HG03060 (cell line): ENCODE data around the gene DNMT1.
A peak's percentile ranks its signal among the peaks of the same experiment; 100 is the strongest.

Experiments used
- ATAC-seq: cut with Tn5 transposase; IDR thresholded peaks from one replicate; pipeline ENCODE4 v1.9.1; 2021; ENCODE audit warnings: low read depth, moderate number of reproducible peaks; ENCODE audit not compliant: unreplicated experiment

Gene DNMT1

DNA sequence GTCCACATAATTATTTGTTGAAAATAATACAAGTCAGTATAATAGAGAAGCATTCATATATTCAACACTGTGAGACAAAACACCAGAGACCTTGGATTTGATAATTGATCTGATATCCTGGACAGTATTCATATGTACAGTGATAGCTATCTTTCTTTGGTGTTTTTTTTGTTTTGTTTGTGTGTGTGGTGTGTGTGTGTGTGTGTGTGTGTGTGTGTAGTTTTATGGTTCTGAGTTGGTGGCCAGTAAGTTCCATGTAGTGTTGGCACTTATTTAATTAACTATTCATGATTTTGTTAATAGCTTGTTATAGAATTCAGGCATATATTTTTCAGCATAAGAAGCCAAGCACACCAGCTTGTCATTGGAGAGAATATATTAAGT lies 90.6 kb downstream of the DNMT1 start:
- no peak for ATAC-seq

DNA sequence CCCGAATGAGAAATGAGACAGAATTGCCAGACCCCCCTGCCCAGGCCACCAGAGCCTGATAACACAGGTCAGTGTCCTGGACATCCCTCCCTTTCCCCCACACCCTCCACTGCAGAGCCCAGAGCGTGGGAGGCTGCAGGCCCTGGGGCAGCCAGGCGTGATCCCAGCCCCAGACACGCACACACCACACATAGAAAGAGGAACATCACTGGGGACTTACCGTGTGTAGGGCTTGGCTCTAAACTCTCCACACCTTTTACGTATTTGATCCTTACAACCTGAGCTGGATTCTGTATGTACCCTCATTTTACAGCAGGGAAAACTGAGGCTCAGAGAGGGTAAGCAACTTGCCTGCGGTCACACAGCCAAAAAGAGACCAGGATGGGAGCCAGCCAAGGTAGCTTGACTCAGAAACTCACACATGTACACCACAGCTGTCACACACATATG lies 91.9 kb downstream of the DNMT1 start:
- no peak for ATAC-seq

DNA sequence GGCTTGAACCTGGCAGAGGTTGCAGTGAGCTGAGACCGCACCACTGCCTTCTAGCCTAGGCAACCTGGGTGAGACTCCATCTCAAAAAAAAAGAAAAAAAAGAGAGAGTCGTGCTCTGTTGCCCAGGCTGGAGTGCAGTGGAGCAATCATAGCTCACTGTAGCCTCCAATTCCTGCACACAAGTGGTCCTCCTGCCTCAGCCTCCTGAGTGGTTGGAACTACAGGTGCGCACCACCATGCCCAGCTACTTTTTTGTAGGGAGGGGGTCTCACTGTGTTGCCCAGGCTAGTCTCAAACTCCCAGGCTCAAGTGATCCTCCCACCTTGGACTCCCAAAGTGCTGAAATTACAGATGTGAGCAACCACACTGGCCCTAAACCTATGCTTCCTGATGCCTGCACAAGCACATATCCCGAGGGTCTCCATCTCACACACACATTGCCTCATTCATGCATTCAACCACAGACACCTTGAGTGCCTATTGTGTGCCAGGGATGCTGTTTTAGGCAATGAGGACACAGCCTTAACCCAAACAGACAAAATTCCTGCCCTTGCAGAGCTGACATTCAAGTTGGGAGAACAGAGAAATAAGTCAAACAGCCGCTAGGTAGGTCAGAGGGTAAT lies 94.5 kb downstream of the DNMT1 start:
- ATAC-seq, result no peak

DNA sequence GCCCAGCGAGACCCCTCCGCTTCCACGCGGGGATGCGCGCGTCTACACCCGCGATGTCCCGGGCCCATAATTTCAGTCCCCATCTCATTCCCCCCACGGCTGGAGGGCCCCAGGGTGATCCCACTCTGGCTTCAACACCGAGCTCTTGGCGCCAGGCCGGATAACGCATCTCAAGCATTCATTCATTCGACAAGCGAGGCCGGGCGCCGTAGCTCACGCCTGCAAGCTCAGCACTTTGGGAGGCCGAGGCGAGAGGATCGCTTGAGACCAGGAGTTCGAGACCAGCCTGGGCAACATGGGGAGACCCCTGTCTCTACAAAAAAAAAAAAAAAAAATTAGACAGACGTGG lies 98.2 kb downstream of the DNMT1 start:
- ATAC-seq, result no peak

DNA sequence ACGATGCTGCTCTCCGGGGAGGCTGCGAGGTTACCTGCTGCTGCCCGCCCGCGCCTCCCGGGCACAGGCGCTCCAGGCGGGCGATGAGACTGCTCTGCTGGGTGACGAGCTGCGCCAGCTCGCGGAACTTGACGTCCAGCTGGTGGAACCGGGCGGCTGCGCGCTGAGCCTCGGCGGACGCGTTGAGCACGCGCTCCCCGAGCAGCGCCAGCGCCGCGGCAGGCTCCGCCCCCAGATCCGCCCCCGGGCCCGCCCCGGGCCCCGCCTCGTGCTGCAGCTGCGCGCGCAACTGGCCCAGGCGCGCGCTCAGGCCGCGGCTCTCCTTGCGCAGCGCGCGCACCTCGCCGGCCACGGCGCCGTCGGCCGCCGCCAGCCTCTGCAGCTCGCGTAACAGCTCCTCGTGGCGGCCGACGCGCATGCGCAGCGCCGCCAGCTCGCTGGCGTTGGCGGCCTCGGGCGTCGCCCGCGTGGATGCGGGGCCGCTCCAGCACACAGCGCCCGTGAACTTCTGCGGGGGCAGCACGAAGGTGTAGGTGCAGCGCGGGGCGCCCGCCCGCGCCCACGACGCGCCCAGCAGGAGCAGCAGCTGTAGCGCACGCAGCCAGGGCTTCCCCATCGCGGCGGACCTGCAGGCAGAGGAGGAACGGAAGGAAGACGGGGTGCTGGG lies 98.7 kb downstream of the DNMT1 start:
- peak; percentile 59 for ATAC-seq

DNA sequence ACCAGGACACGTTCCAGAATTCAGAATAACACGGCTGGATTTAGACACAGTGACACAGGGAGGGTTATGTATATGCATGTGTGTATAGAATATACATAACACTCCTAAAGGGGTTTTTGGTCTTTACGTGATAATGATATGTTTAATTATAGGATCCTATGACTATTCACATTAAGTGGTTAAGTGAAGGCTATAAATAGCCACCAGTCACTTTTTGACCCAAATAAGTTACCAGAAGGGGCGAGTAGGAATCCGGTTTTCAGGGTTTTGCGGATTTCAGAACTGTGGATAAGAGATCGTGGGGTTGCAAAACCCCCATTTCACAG lies 99.2 kb downstream of the DNMT1 start:
- no peak for ATAC-seq

DNA sequence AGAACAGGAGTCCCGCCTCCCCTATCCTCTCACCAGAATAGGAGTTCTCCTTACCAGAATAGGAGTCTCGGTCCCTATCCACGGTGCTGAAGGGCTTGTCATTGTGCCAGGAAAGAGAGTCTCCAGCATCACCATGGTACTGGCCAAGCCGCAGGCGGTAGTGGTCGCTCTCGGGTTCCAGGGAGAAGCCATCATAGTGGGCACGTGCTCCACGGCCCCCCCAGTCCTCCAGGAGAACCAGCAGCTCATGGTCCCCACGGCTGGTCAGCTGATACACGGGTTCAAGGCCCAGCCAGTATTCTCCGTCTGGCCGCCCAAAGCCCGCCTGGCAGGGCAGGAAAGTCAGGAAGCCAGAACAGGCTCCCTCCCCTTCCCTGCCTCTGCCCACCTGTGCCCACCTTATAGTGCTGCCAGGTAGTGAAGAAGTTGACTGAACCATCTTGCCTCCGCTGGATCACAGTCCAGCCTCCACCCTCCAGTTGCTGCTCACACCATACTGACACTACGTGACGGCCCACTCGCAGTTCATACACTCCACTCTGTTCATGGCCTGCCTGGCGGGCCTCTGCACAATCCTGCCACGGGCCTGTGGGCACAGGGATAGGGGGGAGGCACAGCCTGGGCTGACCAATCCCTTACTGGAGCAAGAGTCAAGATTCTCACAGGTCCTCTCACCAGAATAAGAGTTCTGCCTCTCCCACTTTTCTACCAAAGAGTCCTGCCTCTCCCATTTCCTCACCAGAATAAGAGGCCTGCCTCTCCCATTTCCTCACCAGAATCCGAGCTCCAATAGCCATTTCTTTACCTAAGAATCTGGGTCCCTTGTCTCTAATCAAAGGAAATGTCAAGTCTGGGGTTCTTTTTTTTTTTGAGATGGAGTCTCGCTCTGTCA lies 101.2 kb downstream of the DNMT1 start:
- no peak for ATAC-seq

DNA sequence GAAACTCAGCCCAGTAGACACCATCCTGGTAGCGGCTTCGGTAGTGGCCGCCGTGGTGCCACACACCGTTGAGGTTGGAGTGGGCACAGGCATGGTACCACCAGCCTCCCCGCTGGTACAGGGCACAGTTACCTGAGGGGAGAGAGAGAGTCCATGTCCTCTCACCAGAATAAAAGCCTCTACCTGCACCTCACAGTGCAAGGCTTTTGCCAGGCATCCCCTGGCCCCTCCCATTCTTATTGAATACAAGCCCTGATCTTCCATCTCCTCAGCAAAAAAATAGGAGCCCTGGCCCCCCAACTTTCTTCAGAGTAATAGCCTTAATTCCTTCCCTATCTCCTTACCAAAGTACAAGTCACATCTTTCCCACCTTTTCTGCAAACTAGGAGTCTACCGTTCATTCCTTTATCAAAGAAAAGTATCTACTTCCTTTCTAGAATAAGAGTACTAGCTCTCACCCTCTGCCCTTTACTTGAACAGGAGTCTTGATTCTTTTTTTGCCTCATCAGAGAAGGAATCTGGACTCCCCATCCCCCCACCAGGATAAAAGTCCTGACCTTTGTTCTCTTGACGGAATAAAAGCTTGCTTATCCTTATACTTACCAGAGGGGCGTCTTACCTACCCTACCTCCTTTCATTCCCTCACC lies 102.0 kb downstream of the DNMT1 start:
- no peak for ATAC-seq

DNA sequence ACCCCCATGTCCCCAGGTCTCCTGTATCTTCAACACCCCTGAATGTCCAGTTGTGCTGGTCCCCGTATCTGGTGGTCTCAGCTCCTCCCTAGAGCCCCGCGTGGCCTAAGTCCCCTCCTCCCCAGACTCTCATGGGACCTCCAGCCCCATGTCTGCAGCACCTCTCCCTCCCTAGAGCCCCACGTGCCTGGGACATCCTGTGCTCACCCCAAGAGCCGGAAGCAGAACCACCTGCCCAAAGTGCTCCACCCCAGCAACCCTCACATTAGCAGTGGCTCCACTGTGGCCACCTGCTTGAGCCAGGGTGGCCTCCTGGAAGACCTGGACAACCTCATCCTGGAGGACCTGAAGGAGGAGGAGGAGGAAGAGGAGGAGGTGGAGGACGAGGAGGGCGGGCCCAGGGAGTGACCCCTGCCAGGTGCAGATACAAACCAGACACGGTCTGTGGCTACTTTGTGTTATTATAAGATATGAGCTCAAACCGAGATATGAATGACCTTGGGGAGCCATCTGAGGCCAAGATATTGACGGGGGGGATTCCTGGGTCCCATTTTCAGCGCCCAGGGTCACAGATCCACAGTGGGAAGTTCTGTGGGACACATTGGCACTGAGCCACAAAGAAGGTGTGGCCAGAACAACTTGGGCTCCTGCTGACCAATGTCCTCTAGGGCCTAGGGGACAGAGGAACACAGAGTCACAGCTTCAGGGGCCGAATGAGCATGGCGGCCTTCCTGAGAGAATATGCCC lies 102.7 kb downstream of the DNMT1 start:
- ATAC-seq, result no peak

DNA sequence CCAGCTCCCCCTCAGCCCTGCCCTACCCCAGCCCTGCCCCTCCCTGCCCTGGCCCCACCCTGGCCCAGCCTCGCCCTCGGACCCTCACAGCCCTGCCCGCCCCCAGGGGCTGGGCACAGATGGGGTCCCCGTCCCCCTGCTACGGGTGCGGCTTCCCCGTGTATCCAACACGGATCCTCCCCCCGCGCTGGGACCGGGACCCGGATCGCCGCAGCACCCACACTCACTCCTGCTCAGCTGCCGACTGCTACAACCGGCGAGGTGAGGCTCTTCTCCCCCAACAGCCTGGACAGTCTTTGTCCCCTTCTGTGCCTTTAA lies 103.4 kb downstream of the DNMT1 start:
- no peak for ATAC-seq

DNA sequence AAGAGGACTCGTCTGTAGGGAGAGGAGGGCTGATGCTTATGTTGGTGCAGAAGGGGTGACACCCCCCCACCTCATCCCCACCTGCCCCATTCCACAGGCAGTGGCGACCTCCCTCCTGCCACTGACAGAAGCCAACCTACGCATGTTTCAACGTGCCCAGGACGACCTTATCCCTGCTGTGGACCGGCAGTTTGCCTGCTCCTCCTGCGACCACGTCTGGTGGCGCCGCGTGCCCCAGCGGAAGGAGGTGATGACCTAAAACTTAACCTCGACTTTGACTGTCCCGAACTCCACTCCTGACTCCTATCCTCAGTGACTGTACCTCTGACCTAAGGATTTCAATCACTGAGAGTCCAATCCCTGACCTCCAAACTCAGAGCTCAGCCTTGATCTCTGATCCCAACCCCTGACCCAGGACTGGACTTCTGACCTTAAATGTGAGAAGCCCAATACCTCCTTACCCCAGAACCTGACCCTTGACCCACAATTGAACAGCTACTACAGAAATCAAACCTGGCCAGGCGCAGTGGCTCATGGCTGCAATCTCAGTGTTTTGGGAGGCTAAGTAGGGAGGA lies 104.9 kb downstream of the DNMT1 start:
- ATAC-seq, result no peak

DNA sequence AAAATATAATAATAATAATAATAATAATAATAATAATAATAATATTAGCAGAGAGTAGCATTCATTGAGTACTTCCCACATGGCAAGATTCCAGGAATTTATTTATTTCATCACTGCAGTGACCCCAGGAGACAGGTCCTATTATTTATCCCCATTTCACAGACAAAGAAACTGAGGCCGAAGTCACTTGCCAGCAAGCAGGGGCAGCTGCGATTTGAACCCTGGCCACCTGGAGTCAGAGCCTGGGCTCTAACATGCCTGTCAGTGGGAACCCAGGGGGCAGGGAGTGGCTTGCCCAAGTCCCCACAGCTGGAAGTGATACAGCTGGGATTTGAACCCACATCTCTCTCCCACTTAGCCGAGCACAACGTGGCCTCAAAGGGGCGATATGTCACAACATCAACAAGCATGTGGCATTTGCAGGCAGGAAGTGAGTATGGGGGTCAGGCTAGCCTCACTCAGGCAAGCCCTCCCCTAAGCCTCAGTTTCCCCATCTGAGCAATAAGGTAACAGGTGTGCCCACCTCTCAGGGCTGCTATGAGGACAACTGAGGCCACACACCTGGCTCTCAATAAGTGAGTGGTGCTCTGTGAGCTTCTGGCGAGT lies 105.7 kb downstream of the DNMT1 start:
- no peak for ATAC-seq

DNA sequence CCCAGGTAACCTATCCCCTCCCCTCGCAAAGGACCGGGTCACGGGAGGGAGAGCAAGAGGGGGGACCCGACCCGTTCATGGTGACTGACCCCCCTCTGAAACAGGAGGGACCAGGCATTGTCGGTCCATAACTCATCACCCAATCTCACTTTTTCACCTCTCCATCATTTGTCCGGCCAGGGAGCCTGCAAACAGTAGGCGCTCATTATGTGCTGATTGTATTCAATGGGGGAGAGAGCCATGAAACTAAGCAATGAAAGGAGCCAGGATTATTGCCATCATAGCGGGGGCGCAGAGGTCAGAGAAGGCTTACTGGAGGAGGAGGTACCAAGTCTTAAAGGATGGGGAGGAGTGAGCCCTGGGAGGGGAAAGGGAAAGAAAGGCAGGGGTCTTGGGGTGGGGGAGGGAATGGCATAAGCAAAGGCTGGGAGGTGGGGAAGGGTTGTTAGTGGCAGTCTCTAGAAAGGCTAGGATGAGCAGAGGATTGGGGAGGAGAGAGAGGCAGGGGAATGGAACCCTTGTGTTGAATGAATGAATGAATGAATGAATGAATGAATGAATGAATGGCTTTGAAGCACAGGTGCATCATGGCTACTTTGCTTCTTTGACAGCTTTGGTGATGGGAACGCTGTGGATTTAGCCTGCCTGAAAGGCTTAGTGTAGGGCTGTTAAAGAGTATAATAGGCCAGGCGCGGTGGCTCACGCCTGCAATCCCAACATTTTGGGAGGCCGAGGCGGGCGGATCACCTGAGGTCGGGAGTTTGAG lies 107.3 kb downstream of the DNMT1 start:
- no peak for ATAC-seq

DNA sequence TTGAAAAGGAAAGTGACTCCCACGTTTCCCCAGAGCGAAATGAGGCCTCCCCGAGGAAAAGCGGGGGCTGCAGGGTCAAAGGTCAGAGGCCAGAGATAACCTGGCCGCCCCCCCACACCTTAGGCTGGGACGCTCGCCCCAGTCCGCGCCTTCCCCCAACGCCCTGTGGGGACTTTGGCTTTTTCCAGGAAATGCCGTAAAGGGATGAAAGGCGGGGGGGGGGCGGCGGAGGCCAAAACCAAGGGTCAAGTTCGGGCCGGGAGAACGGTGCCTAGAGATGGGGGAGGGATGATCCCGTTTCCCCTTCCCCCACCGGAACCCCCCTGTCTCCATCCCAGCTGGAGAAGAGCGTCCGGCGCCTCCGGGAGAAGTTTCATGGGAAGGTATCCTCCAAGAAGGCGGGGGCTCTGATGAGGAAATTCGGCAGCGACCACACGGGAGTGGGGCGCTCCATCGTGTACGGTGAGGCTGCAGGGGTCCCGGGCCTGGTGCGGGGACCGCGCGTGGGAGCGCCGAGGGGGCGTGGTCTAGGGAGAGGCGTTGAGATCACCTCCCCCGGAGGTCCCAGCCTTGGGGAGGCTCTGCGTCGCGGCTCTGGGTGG lies 108.1 kb downstream of the DNMT1 start:
- ATAC-seq, result no peak

DNA sequence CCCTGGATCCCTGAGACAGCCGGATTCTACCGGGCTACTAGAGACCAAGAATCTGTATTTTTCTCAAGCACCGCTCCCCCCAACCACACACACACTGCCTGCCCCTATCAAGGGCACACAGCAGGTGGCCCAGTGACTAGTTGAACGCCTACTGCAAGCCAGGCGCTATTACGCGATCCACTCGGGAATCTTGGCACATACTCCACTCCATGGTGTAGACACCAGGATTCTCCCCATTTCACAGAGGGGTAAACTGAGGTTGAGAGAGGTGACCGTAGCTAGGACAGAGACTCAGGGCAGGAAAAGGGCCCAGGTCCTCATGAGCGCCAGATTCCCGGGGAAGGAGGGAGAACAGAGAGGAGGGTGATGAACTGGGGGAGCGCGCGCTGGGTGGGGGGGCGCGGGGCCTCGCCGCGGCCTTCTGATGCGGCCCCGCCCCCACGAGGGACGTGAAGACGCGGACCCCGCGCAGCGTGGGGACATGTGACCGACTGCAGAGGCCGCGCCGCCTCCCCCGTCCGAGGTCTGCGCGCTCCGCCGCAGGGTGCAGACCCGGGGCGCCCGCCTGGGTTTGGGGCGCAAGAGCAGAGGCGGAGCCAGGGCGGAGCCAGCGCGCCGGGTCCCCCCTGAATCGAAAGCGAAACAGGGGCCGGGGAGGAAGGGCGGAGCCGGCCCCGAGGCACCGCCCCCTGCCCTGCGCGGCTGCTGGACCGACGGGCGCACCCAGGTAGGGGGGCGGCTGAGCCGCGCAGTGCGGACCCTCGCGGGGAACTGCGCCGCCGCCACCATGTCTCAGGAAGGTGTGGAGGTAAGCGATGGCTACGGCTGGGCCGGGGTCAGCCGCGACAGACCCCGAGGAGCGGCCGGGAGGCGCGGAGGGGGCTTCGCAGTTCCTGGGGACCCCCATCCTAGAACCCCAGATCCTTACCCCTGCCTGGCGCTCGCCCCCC lies 108.8 kb downstream of the DNMT1 start, which contains the start of gene SHFL:
Gene SHFL, plus strand, starts transcription at position 677 of the 950 bp plus-strand sequence. Its CDS starts 111 bp downstream, at position 788.
- no peak for ATAC-seq

DNA sequence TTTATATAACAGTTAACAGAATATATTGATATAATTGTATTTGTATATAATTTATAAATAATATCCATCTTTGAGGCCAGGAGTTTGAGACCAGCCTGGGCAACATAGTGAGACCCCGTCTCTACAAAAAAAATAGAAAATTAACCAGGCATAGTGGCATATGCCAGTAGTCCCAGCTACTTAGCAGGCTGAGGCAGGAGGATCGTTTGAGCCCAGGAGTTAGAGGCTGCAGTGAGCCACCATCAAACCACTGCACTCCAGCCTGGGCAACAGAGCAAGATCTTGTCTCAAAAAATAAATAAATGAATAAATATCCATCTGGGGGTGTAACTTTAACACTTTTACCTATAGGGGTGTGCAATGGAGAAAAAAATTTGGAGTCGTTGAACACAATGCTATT lies 110.0 kb downstream of the DNMT1 start:
- no peak for ATAC-seq

DNA sequence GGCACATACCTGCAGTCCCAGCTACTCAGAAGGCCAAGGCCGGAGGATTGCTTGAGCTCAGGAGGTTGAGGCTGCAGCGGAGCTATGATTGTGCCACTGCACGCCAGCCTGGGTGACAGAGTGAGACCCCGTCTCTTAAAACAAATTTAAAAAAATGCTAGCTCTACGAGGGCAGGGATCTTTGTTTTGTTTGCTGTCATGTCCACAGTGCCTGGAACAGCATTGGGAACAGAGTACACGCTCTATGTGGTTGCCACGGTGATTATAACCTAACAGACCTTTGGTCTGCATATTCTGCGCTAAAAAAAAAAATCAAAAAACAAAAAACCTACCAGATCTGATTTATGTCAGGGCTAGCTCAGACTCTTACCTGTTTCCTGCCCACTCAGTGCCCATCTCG lies 110.8 kb downstream of the DNMT1 start:
- no peak for ATAC-seq
